ENCODE data around the gene NEK7. TPM values are rescaled to one million over a fixed set of nuclear protein-coding genes. Genes with fewer than 3 reads are reported as not detected.

NEK7 gene
- total and polyA plus RNA-seq, 2 of the 4 experiments (the other 2 are of a cell fraction), result 89.0 to 467 TPM

- POLR2A ChIA-PET (ENCODE audit: unreplicated experiment), result no interaction called here
- no peak overlapping the region for H2BK15ac ChIP-seq (ENCODE audit: low read depth, low read length)
- ATAC-seq (ENCODE audit: low read depth) (no peak), DNase-seq (peak; percentile 6)
- H3K9me1 ChIP-seq (ENCODE audit: insufficient read depth, low read length), result no peaks in the 10 kb centered on the region
- intact Hi-C loops (cut with micrococcal nuclease) (no loop called here), in situ Hi-C loops (cut with MboI; ENCODE audit: low sequenced_read_pairs) (no loop called here), dilution Hi-C loops (cut with HindIII; ENCODE audit: low sequenced_read_pairs, unreplicated experiment) (no loop called here)
- H3K79me1 ChIP-seq (ENCODE audit: low read depth in 1 of 2, low read length in 2 of 2), result peaks cover 31 to 46% of the 10 kb centered on the region in 2 experiments
- H3K27me3 ChIP-seq (ENCODE audit: control insufficient read depth, insufficient read depth, low read length), result no peaks in the 10 kb centered on the region
- H2BK20ac ChIP-seq (ENCODE audit: low read depth, low read length), result no peak overlapping the region
- H3K4me2 ChIP-seq (ENCODE audit: low read depth, low read length), result no peak overlapping the region
- H3K36me3 ChIP-seq (ENCODE audit: control insufficient read depth, insufficient read depth, low read length), result peaks cover 2% of the 10 kb centered on the region
- CTCF ChIA-PET, result no interaction called here
- no peak overlapping the region for H2AFZ ChIP-seq (replicated peaks; ENCODE audit: low read length, poor library complexity)
- no peak overlapping the region for H2BK120ac ChIP-seq (ENCODE audit: low read depth, low read length)
- no peak overlapping the region for H3K56ac ChIP-seq (ENCODE audit: extremely low read depth, insufficient read depth, low read length)
- WGBS, 2 experiments (ENCODE audit: extremely low coverage in 2 of 2, insufficient read length in 1 of 2), result no CpG with 5 or more reads among the region's 1 CpG
- TF ChIP-seq MAZ (IDR thresholded peaks at IDR 0.05; ENCODE audit: borderline replicate concordance, low read depth, low read length), result no peak
- TF ChIP-seq CTCF (conservative IDR thresholded peaks at IDR 0.05; ENCODE audit: low read depth, low read length), result no peak
- TF ChIP-seq RFX5 (IDR thresholded peaks at IDR 0.05; ENCODE audit: low read depth, low read length), result no peak
- TF ChIP-seq RCOR1 (IDR thresholded peaks at IDR 0.05; ENCODE audit: insufficient replicate concordance, low read length), result no peak
- no peak for TF ChIP-seq SMC3 (IDR thresholded peaks at IDR 0.05; ENCODE audit: low read depth, low read length)
- no peak for TF ChIP-seq ELK1 (IDR thresholded peaks at IDR 0.05; ENCODE audit: borderline replicate concordance, low read depth, low read length)
- TF ChIP-seq RAD21 (IDR thresholded peaks at IDR 0.05; ENCODE audit: low read length), result no peak
- BruUV-seq (replicated peaks), result no TSS peak
- peak overlapping the region; percentile 2 for H2BK5ac ChIP-seq (ENCODE audit: low read depth, low read length, poor library complexity, severe bottlenecking)
- H3K4me3 ChIP-seq (ENCODE audit: insufficient read depth, low read depth, low read length), result no peak overlapping the region
- no peak overlapping the region for H4K5ac ChIP-seq (ENCODE audit: low read depth, low read length)
- H3K4me1 ChIP-seq (ENCODE audit: control insufficient read depth, insufficient read depth, low read length), result peaks cover 4% of the 10 kb centered on the region; the same call in 1 of the 2 replicates
- no peak overlapping the region for H3K14ac ChIP-seq (replicated peaks; ENCODE audit: low read depth, low read length)
- no peak overlapping the region for H3K4ac ChIP-seq (ENCODE audit: low read depth, low read length)
- H2AK5ac ChIP-seq (ENCODE audit: low read depth, low read length), result no peak overlapping the region
- no peak overlapping the region for H3K18ac ChIP-seq (ENCODE audit: low read depth, low read length)
- H3K23ac ChIP-seq (ENCODE audit: low read depth, low read length), result no peak overlapping the region
- peaks cover 3% of the 10 kb centered on the region for H3K9me3 ChIP-seq (ENCODE audit: control insufficient read depth, insufficient read depth, low read length)
- no peak overlapping the region for H2AK9ac ChIP-seq (replicated peaks; ENCODE audit: low read depth, low read length, poor library complexity)
- no peak overlapping the region for H4K91ac ChIP-seq (ENCODE audit: insufficient read depth, low read depth, low read length)
- 0 out of 2 replicates have a peak, but pooled peaks cover 5% of the 10 kb centered on the region for H4K20me1 ChIP-seq (ENCODE audit: insufficient read depth, low read length)
- H3K27ac ChIP-seq (ENCODE audit: insufficient read depth, low read length), result no peak overlapping the region
- no peak overlapping the region for H4K8ac ChIP-seq (ENCODE audit: low read depth in 2 of 2, low read length in 2 of 2)
- H3K9ac ChIP-seq (ENCODE audit: low read depth, low read length), result no peak overlapping the region
These were observed 75.6 kb downstream of the NEK7 start for GRCh38 chr1:198232378-198232777.
